Neural progenitor cell (in vitro differentiated cells): Measurements from ENCODE around the gene KIT. TPM values are rescaled to one million over a fixed set of nuclear protein-coding genes. Genes with fewer than 3 reads are reported as not detected.

Experiments used
- DNase-seq: peaks from one replicate; pipeline ENCODE4 v3.0.0-alpha.2; 2016; ENCODE audit warnings: low spot score
- H2AFZ ChIP-seq: fragments of 200-600 bp; sonication (generic); replicated peaks from 2 replicates; pipeline ENCODE4 v1.6.1; 2016; ENCODE audit warnings: antibody characterized with exemption
- H3F3A ChIP-seq: fragments of 200-600 bp; sonication (generic); 2 replicates; pipeline ENCODE4 v1.6.1; 2016; ENCODE audit warnings: antibody characterized with exemption, low read depth
- H3K27ac ChIP-seq: fragments of 200-600 bp; sonication (generic); 2 replicates; pipeline ENCODE4 v1.5.1; 2016; ENCODE audit warnings: mild to moderate bottlenecking
- H3K27me3 ChIP-seq: fragments of 200-600 bp; sonication (generic); 2 replicates; pipeline ENCODE4 v1.6.1; 2016; ENCODE audit warnings: mild to moderate bottlenecking, moderate library complexity
- H3K36me3 ChIP-seq: fragments of 200-600 bp; sonication (generic); 2 replicates; pipeline ENCODE4 v1.5.1; 2016
- H3K4me1 ChIP-seq: fragments of 200-600 bp; sonication (generic); 2 replicates; pipeline ENCODE4 v1.6.1; 2016; ENCODE audit warnings: mixed run types
- H3K4me2 ChIP-seq: fragments of 200-600 bp; sonication (generic); 2 replicates; pipeline ENCODE4 v1.6.1; 2016
- H3K4me3 ChIP-seq: fragments of 200-600 bp; sonication (generic); 2 replicates; pipeline ENCODE4 v1.5.1; 2016
- H3K79me2 ChIP-seq: fragments of 200-600 bp; sonication (generic); 2 replicates; pipeline ENCODE4 v1.6.1; 2016; ENCODE audit warnings: low read depth
- H3K9ac ChIP-seq: fragments of 200-600 bp; sonication (generic); 2 replicates; pipeline ENCODE4 v1.6.1; 2016
- H3K9me3 ChIP-seq: fragments of 200-600 bp; sonication (generic); 2 replicates; pipeline ENCODE4 v1.5.1; 2016; ENCODE audit warnings: low read depth
- H4K20me1 ChIP-seq: fragments of 200-600 bp; sonication (generic); 2 replicates; pipeline ENCODE4 v1.6.1; 2016; ENCODE audit warnings: low read depth
- H3K27ac Mint-ChIP-seq: 3 replicates; pipeline ENCODE4 v1.8.0; 2021; ENCODE audit warnings: mixed read lengths
- H3K27me3 Mint-ChIP-seq: 2 replicates; pipeline ENCODE4 v1.8.0; 2022; ENCODE audit warnings: low read depth, mild to moderate bottlenecking, inconsistent platforms, moderate library complexity, mixed read lengths; ENCODE audit not compliant: insufficient read depth
- H3K36me3 Mint-ChIP-seq: 3 replicates; pipeline ENCODE4 v1.8.0; 2021; ENCODE audit warnings: mixed read lengths
- H3K4me1 Mint-ChIP-seq: 3 replicates; pipeline ENCODE4 v1.8.0; 2021; ENCODE audit warnings: mixed read lengths
- H3K4me3 Mint-ChIP-seq: 3 replicates; pipeline ENCODE4 v1.8.0; 2021; ENCODE audit warnings: mild to moderate bottlenecking, moderate library complexity, mixed read lengths
- H3K9me3 Mint-ChIP-seq: 3 replicates; pipeline ENCODE4 v1.8.0; 2020; ENCODE audit warnings: mixed read lengths
- EZH2 ChIP-seq: fragments of 200-600 bp; sonication (generic); IDR thresholded peaks from 2 replicates; pipeline ENCODE4 v1.6.1; 2017; ENCODE audit warnings: antibody characterized with exemption, mild to moderate bottlenecking, moderate library complexity
- EZH2phosphoT487 ChIP-seq: fragments of 200-600 bp; sonication (generic); IDR thresholded peaks from 2 replicates; pipeline ENCODE4 v1.6.1; 2017; ENCODE audit warnings: antibody characterized with exemption
- total RNA-seq: library from RNA; depleted of rRNA; stranded (reverse); fragments of >200 nt; gene quantifications from 2 replicates; pipeline ENCODE4 v1.2.3, GENCODE V29; 2015; ENCODE audit warnings: low replicate concordance
- TF ChIP-seq, protein P1 (sequence below): fragments of 200-600 bp; sonication (generic); IDR thresholded peaks from 2 replicates; pipeline ENCODE4 v1.5.1; 2017; ENCODE audit warnings: antibody characterized with exemption, mild to moderate bottlenecking

The KIT gene
- total RNA-seq, 1 donor from 2014 or later, result 4.6 TPM

DNA sequence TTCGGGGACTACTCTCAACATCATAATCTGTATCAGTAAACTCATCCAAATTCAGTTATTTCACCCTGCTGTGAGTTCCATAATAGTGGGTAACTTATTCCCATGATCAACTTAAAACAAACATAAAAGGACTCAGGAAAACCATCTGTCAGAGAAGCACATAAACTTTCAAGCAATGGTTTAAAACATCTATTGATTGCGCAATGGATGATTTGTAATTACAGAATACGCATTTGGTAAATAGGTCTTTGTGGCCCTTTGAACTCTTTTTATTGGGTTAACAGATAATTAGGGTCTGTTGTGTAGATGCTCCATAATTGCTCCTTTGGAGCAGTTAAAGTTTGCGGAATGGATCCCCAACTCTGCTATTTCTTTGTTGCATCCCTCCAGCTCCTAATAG, 115.3 kb downstream of the KIT start:
- no peak overlapping the region for H2AFZ ChIP-seq

DNA sequence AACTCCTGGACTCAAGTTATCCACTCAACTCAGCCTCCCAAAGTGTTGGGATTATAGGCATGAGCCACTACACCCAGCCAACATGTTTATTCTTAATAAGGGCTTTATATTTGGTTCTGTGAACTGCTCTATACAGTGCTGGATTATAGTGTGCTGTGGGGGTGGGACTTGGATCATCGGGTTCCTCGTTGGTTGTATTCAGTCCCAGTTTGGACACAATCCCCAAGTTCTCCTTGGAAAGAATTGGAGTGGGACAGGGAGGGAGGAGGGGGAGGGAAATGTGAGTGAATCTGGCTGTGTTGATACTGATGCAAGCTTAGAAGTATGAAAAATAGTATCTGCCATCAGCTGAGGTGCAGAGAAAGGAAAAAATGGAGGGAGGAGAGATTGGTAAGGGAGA, 121.3 kb downstream of the KIT start:
- TF ChIP-seq EZH2phosphoT487 (no peak), EZH2 (no peak)
- TF ChIP-seq, protein P1, sequence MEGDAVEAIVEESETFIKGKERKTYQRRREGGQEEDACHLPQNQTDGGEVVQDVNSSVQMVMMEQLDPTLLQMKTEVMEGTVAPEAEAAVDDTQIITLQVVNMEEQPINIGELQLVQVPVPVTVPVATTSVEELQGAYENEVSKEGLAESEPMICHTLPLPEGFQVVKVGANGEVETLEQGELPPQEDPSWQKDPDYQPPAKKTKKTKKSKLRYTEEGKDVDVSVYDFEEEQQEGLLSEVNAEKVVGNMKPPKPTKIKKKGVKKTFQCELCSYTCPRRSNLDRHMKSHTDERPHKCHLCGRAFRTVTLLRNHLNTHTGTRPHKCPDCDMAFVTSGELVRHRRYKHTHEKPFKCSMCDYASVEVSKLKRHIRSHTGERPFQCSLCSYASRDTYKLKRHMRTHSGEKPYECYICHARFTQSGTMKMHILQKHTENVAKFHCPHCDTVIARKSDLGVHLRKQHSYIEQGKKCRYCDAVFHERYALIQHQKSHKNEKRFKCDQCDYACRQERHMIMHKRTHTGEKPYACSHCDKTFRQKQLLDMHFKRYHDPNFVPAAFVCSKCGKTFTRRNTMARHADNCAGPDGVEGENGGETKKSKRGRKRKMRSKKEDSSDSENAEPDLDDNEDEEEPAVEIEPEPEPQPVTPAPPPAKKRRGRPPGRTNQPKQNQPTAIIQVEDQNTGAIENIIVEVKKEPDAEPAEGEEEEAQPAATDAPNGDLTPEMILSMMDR, result no peak
- no peaks in the 10 kb centered on the region for H3K79me2 ChIP-seq
- H3K36me3 Mint-ChIP-seq, result no peaks in the 10 kb centered on the region
- no peaks in the 10 kb centered on the region for H4K20me1 ChIP-seq
- H3K27ac Mint-ChIP-seq, result no peak overlapping the region
- H3K4me1 ChIP-seq, result no peaks in the 10 kb centered on the region
- no peaks in the 10 kb centered on the region for H3K36me3 ChIP-seq
- no peak overlapping the region for H3K4me2 ChIP-seq
- H3K9me3 Mint-ChIP-seq, result no peaks in the 10 kb centered on the region
- no peak overlapping the region for H3K4me3 Mint-ChIP-seq
- no peaks in the 10 kb centered on the region for H3F3A ChIP-seq
- no peak overlapping the region for H3K9ac ChIP-seq
- H2AFZ ChIP-seq, result no peak overlapping the region
- no peaks in the 10 kb centered on the region for H3K27me3 ChIP-seq
- H3K4me3 ChIP-seq, result no peak overlapping the region
- DNase-seq, result no peak
- H3K27ac ChIP-seq, result no peak overlapping the region
- no peaks in the 10 kb centered on the region for H3K9me3 ChIP-seq
- peaks cover under 1% of the 10 kb centered on the region for H3K4me1 Mint-ChIP-seq
- H3K27me3 Mint-ChIP-seq, result peaks cover 2% of the 10 kb centered on the region

More for the DNA sequence above, 115.3 kb downstream of the KIT start:
- no peak for DNase-seq
- no peaks in the 10 kb centered on the region for H4K20me1 ChIP-seq
- TF ChIP-seq EZH2phosphoT487, result no peak
- TF ChIP-seq, protein P1, result no peak
- no peak for TF ChIP-seq EZH2
- no peak overlapping the region for H3K4me3 Mint-ChIP-seq
- H3K4me1 ChIP-seq, result no peaks in the 10 kb centered on the region
- H3K4me1 Mint-ChIP-seq, result peaks cover 9% of the 10 kb centered on the region
- no peaks in the 10 kb centered on the region for H3K79me2 ChIP-seq
- H3K36me3 ChIP-seq, result no peaks in the 10 kb centered on the region
- no peaks in the 10 kb centered on the region for H3K27me3 Mint-ChIP-seq
- no peaks in the 10 kb centered on the region for H3K9me3 ChIP-seq
- H3K27me3 ChIP-seq, result no peaks in the 10 kb centered on the region
- H3K4me3 ChIP-seq, result no peak overlapping the region
- no peaks in the 10 kb centered on the region for H3K9me3 Mint-ChIP-seq
- no peak overlapping the region for H3K27ac Mint-ChIP-seq
- no peaks in the 10 kb centered on the region for H3K36me3 Mint-ChIP-seq
- H3K4me2 ChIP-seq, result no peak overlapping the region
- H3K9ac ChIP-seq, result no peak overlapping the region
- no peaks in the 10 kb centered on the region for H3F3A ChIP-seq
- no peak overlapping the region for H3K27ac ChIP-seq

DNA sequence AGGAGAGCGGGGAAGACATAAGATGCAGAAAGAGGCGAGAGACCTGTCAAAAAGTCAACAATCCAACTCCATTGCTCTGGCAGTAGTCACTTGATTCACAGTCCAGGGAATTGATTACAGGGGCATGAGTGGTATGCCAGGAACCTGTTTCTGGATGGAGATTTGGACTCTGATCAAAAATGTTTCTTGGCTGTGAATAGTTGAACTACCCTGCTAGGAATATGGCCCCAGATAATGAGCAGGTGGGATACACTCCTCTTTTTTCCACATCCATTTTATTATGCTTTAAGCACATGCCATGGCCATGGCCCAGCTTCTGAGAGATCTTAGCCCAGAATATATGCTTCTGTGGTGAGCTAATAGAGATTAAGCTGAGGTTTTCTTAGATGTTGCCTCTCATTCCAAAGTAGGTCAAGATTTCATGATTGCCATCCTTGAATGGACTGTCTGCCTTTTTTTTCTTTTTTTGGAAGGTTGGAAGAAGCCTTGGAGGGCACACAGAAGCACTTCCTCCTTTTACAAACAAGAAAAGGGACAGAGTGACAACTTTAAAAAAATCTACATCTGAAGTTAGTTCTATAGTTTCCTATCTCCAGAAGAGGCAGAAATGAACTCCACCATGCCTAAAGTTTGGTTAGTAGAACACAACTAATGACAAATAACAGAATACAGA, 121.9 kb downstream of the KIT start:
- Histone ChIP-seq H3K4me1 (no peaks in the 10 kb centered on the region), H3F3A (no peaks in the 10 kb centered on the region), H3K9ac (no peak overlapping the region), H3K27me3 (no peaks in the 10 kb centered on the region), H3K36me3 (no peaks in the 10 kb centered on the region), H3K4me2 (no peak overlapping the region), H2AFZ (no peak overlapping the region), H3K79me2 (no peaks in the 10 kb centered on the region), H3K4me3 (no peak overlapping the region), H3K9me3 (no peaks in the 10 kb centered on the region), H3K27ac (no peak overlapping the region), H4K20me1 (no peaks in the 10 kb centered on the region)
- Mint-ChIP-seq H3K4me3 (no peak overlapping the region), H3K27ac (no peak overlapping the region), H3K36me3 (no peaks in the 10 kb centered on the region), H3K9me3 (no peaks in the 10 kb centered on the region), H3K27me3 (peaks cover 2% of the 10 kb centered on the region), H3K4me1 (peaks cover 5% of the 10 kb centered on the region)
- DNase-seq, result no peak
- TF ChIP-seq, protein P1, result no peak
- TF ChIP-seq EZH2phosphoT487 (no peak), EZH2 (no peak)
